Cardiac atrium fibroblast (primary cell): ENCODE data around the gene GJA5. TPM values are rescaled to one million over a fixed set of nuclear protein-coding genes. Genes with fewer than 3 reads are reported as not detected.

Experiments
- total RNA-seq: library from RNA; depleted of rRNA; stranded (reverse); fragments of >200 nt; gene quantifications from 2 replicates; pipeline ENCODE4 v1.2.3, GENCODE V29; 2015

Gene GJA5
- 0.18 and 11.2 TPM in 2 replicates for total RNA-seq

GRCh38 chr1:147760481-147761260 is at the start of gene GJA5:
Gene GJA5, minus strand, starts transcription at chr1:147760602. Its CDS starts 1,364 bp downstream, at chr1:147759238.

Other genes with a start within 250 kb of the GJA5 start
- gene BCL9, start 219.1 kb downstream of the GJA5 start, total RNA-seq = 7.0 and 15.9 TPM in 2 replicates
- 0.90 and 9.9 TPM in 2 replicates for gene ACP6, start 90.1 kb downstream of the GJA5 start, total RNA-seq
- not detected in 2 replicates for gene GJA8, start 142.2 kb upstream of the GJA5 start, total RNA-seq
- 13.0 and 15.6 TPM in 2 replicates for gene GPR89B, start 167.8 kb upstream of the GJA5 start, total RNA-seq